Tibial nerve (tissue), 4 donors: ENCODE measurements around the gene UBXN2A.

Experiments used
- CTCF ChIP-seq, 5 experiments: fragments of 200-600 bp in 3 of 5; fragments of 450-650 bp in 2 of 5; sonication (generic) in 3 of 5; IDR thresholded peaks; one replicate each; pipeline ENCODE4 v1.5.1; 2016 to 2019; ENCODE audit warnings: antibody characterized with exemption in 5 of 5, mild to moderate bottlenecking in 3 of 5, moderate library complexity in 2 of 5
- EP300 ChIP-seq, 2 donors: sonication (generic); formaldehyde crosslinking; IDR thresholded peaks; one replicate each; pipeline ENCODE4 v1.6.1; 2017; ENCODE audit warnings: antibody characterized with exemption in 2 of 2, mild to moderate bottlenecking in 1 of 2
- POLR2A ChIP-seq, 2 donors: fragments of 450-650 bp; IDR thresholded peaks; one replicate each; pipeline ENCODE4 v1.6.1; 2017; ENCODE audit warnings: antibody characterized with exemption in 2 of 2, mild to moderate bottlenecking in 2 of 2, moderate library complexity in 2 of 2

- TF ChIP-seq CTCF (IDR thresholded peaks at IDR 0.05) (peak in 1 of 5 experiments; percentile 23), POLR2A (IDR thresholded peaks at IDR 0.05) (peak; percentile 65 to 84), EP300 (IDR thresholded peaks at IDR 0.05) (peak in 1 of 2 donors; percentile 64)
Measured at GRCh38 chr2:23939987-23940717, at the start of gene UBXN2A.
